NCI-H524 treated with DMSO at 0.1 percent for 48 hours (cell line): Measurements from ENCODE around the gene PRDM5.
"Not testable (repeated sequence)": the region's sequence is repeated elsewhere in the genome, so short reads cannot be mapped to it uniquely, and the experiment has no call there.

Experiments used
- DNase-seq: peaks from one replicate; lab custom pipeline; 2025; lab: John Stamatoyannopoulos, UW

Gene PRDM5

GRCh38 chr4:120703908-120704307 lies 218.6 kb downstream of the PRDM5 start:
- no peak for DNase-seq

GRCh38 chr4:120699354-120699753 lies 223.2 kb downstream of the PRDM5 start:
- no peak for DNase-seq

- DNase-seq = no peak
Measured at GRCh38 chr4:120694973-120695372, 227.6 kb downstream of the PRDM5 start.

GRCh38 chr4:120693816-120694215 lies 228.7 kb downstream of the PRDM5 start:
- DNase-seq = no peak

GRCh38 chr4:120692964-120693363 lies 229.6 kb downstream of the PRDM5 start:
- no peak for DNase-seq

- no peak for DNase-seq
Measured at GRCh38 chr4:120691536-120691935, 231.0 kb downstream of the PRDM5 start.

- no peak for DNase-seq
Measured at GRCh38 chr4:120691106-120691505, 231.4 kb downstream of the PRDM5 start.

GRCh38 chr4:120688791-120689190 lies 233.7 kb downstream of the PRDM5 start:
- DNase-seq = no peak

GRCh38 chr4:120685756-120686278 lies 236.7 kb downstream of the PRDM5 start:
- no peak for DNase-seq

GRCh38 chr4:120683897-120684540 lies 238.5 kb downstream of the PRDM5 start:
- no peak for DNase-seq

- no peak for DNase-seq
Measured at GRCh38 chr4:120682981-120683380, 239.5 kb downstream of the PRDM5 start.

GRCh38 chr4:120680647-120681228 lies 241.8 kb downstream of the PRDM5 start:
- DNase-seq = no peak

GRCh38 chr4:120673696-120674095 lies 248.8 kb downstream of the PRDM5 start:
- no peak for DNase-seq

- no peak for DNase-seq
Measured at GRCh38 chr4:120672558-120673147, 249.9 kb downstream of the PRDM5 start.

GRCh38 chr4:120672076-120672475 lies 250.4 kb downstream of the PRDM5 start:
- no peak for DNase-seq

GRCh38 chr4:120671538-120671937 lies 251.0 kb downstream of the PRDM5 start:
- DNase-seq = no peak

GRCh38 chr4:120667102-120667501 lies 255.4 kb downstream of the PRDM5 start:
- DNase-seq = no peak

GRCh38 chr4:120664851-120665250 lies 257.7 kb downstream of the PRDM5 start:
- peak; percentile 2 for DNase-seq

GRCh38 chr4:120659616-120660170 lies 262.8 kb downstream of the PRDM5 start:
- peak; percentile 90 for DNase-seq

GRCh38 chr4:120658772-120659171 lies 263.8 kb downstream of the PRDM5 start:
- peak; percentile 8 for DNase-seq

- DNase-seq = no peak
Measured at GRCh38 chr4:120653804-120654573, 268.5 kb downstream of the PRDM5 start.

- DNase-seq = not testable (repeated sequence)
Measured at GRCh38 chr4:120648336-120648735, 274.2 kb downstream of the PRDM5 start.
